Measurements from ENCODE around the gene MED14.
A peak's percentile ranks its signal among the peaks of the same experiment; 100 is the strongest.

DNA sequence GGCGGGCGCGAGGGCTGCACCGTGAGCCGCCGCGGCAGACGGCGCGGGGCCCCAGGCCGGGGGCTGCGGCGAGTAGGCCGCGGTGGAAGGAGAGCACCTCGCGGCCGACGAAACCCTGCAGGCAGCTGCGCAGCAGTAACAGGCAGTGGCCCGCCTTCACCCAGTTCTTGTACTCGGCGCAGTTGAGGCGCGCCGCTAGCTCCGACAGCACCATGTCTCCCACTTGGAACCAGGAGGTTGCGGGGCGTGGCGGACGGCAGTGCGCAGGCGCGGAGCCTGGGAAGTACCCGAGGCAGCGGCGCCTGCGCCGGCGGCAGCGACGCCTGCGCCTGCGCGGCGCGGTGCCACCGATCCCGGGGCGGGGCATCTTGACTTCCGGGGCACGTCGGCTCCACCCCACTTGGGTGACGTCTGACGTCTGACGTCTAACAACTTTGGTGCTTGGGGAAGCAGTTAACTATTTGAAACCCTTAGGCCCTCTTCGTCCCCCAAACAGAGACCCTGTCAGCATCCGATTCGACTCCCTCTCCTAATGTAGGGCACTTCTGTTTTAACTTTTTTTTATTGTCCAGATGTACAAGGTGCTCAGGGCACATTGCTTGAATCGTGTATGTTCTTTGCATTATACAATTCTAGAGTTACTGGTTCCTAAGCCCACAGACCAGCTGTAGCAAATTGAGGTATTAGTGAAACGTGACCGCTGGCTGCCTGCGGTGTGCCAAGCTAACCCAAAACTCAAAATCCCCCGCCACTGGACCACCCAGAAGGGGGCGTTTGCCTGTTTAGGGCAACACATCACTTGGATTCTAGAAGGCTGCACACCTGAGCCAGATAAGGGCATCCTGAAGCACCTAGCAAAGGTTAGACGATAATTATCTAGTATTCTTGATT, 87.8 kb downstream of the MED14 start, which contains the start of gene CXorf38:
- TF ChIP-seq EP300 (IDR thresholded peaks at IDR 0.05; ENCODE audit: borderline replicate concordance), result no peak
- TF ChIP-seq FOXM1 (IDR thresholded peaks at IDR 0.05; ENCODE audit: borderline replicate concordance, low read depth), result no peak
- TF ChIP-seq, protein P1, sequence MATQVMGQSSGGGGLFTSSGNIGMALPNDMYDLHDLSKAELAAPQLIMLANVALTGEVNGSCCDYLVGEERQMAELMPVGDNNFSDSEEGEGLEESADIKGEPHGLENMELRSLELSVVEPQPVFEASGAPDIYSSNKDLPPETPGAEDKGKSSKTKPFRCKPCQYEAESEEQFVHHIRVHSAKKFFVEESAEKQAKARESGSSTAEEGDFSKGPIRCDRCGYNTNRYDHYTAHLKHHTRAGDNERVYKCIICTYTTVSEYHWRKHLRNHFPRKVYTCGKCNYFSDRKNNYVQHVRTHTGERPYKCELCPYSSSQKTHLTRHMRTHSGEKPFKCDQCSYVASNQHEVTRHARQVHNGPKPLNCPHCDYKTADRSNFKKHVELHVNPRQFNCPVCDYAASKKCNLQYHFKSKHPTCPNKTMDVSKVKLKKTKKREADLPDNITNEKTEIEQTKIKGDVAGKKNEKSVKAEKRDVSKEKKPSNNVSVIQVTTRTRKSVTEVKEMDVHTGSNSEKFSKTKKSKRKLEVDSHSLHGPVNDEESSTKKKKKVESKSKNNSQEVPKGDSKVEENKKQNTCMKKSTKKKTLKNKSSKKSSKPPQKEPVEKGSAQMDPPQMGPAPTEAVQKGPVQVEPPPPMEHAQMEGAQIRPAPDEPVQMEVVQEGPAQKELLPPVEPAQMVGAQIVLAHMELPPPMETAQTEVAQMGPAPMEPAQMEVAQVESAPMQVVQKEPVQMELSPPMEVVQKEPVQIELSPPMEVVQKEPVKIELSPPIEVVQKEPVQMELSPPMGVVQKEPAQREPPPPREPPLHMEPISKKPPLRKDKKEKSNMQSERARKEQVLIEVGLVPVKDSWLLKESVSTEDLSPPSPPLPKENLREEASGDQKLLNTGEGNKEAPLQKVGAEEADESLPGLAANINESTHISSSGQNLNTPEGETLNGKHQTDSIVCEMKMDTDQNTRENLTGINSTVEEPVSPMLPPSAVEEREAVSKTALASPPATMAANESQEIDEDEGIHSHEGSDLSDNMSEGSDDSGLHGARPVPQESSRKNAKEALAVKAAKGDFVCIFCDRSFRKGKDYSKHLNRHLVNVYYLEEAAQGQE (IDR thresholded peaks at IDR 0.05; ENCODE audit: low read depth), result no peak
- no peak; the same call in 1 of the 2 replicates for TF ChIP-seq YY1 (IDR thresholded peaks at IDR 0.05; ENCODE audit: low read depth)
- peak; percentile 53 for TF ChIP-seq CREB1 (IDR thresholded peaks at IDR 0.05; ENCODE audit: low read depth)
- TF ChIP-seq, protein P2, sequence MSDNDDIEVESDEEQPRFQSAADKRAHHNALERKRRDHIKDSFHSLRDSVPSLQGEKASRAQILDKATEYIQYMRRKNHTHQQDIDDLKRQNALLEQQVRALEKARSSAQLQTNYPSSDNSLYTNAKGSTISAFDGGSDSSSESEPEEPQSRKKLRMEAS (IDR thresholded peaks at IDR 0.05), result no peak; the same call in 1 of the 2 replicates
- TF ChIP-seq NFIC (IDR thresholded peaks at IDR 0.05), result no peak
- peak; percentile 53; the same call in 1 of the 2 replicates for TF ChIP-seq TAF1 (IDR thresholded peaks at IDR 0.05; ENCODE audit: low read depth)
- TF ChIP-seq CEBPB (IDR thresholded peaks at IDR 0.05), result no peak
- TF ChIP-seq EGR1 (IDR thresholded peaks at IDR 0.05), result no peak
- TF ChIP-seq, protein P3, sequence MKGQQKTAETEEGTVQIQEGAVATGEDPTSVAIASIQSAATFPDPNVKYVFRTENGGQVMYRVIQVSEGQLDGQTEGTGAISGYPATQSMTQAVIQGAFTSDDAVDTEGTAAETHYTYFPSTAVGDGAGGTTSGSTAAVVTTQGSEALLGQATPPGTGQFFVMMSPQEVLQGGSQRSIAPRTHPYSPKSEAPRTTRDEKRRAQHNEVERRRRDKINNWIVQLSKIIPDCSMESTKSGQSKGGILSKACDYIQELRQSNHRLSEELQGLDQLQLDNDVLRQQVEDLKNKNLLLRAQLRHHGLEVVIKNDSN (IDR thresholded peaks at IDR 0.05), result no peak
